B cell (primary cell): Measurements from ENCODE around the gene GABRP. TPM values are rescaled to one million over a fixed set of nuclear protein-coding genes. Genes with fewer than 3 reads are reported as not detected.

Source experiments
- ATAC-seq: fragments of 200-7000 bp; cut with Tn5 transposase; one replicate; pipeline ENCODE4 v1.10.0; 2021; ENCODE audit warnings: low read depth, mild to moderate bottlenecking, moderate number of reproducible peaks, moderate library complexity
- CTCF ChIA-PET: fragments of 350-600 bp; sonication (Branson Sonifier 250); formaldehyde crosslinking; loops from one replicate; lab custom pipeline; 2021; ENCODE audit warnings: antibody characterized with exemption, inconsistent platforms; lab: Charles Lee
- POLR2A ChIA-PET: fragments of 350-600 bp; sonication (Branson Sonifier 250); formaldehyde crosslinking; loops from one replicate; lab custom pipeline; 2021; ENCODE audit warnings: antibody characterized with exemption; lab: Charles Lee
- DNase-seq: peaks from one replicate; pipeline ENCODE4 v3.0.0; 2013
- H2AFZ ChIP-seq: 2 replicates; pipeline ENCODE4 v1.6.1; 2012; ENCODE audit warnings: mild to moderate bottlenecking, low read depth, low read length; ENCODE audit not compliant: insufficient read depth, poor library complexity, severe bottlenecking
- H3K27ac ChIP-seq, 2 donors: 1 replicate in 1 of 2; 2 replicates in 1 of 2; pipeline ENCODE4 v1.5.1; 2012 to 2013; ENCODE audit warnings: low read length in 2 of 2, mild to moderate bottlenecking in 2 of 2, moderate library complexity in 1 of 2
- H3K27me3 ChIP-seq, 4 experiments: fragments of 200-600 bp in 1 of 4; sonication (generic) in 1 of 4; replicated peaks in 1 of 4; 1 replicate in 2 of 4; 2 replicates in 2 of 4; pipeline versions ENCODE4 v1.6.1 to v1.7.0; 2013 to 2016; ENCODE audit warnings: low read length in 3 of 4, mild to moderate bottlenecking in 2 of 4, mixed read lengths in 1 of 4, moderate library complexity in 1 of 4; ENCODE audit not compliant: insufficient read depth in 4 of 4, control insufficient read depth in 3 of 4; ENCODE audit errors: control extremely low read depth in 1 of 4
- H3K36me3 ChIP-seq, 2 experiments: replicated peaks in 1 of 2; 1 replicate in 1 of 2; 2 replicates in 1 of 2; pipeline versions ENCODE4 v1.6.1 to v1.7.1; 2013; ENCODE audit warnings: low read length in 1 of 2; ENCODE audit not compliant: insufficient read depth in 2 of 2, control insufficient read depth in 1 of 2; ENCODE audit errors: control extremely low read depth in 1 of 2, extremely low read depth in 1 of 2
- H3K4me1 ChIP-seq, 2 donors: fragments of 200-600 bp in 1 of 2; sonication (generic) in 1 of 2; 1 replicate in 1 of 2; 2 replicates in 1 of 2; pipeline versions ENCODE4 v1.5.1 to v1.6.1; 2013 to 2017; ENCODE audit warnings: low read length in 2 of 2; ENCODE audit not compliant: control insufficient read depth in 2 of 2, insufficient read depth in 2 of 2
- H3K4me2 ChIP-seq: replicated peaks from 2 replicates; pipeline ENCODE3; 2012; ENCODE audit warnings: mild to moderate bottlenecking, low read depth, low read length; ENCODE audit not compliant: poor library complexity, severe bottlenecking
- H3K4me3 ChIP-seq, 5 experiments: fragments of 200-600 bp in 1 of 5; sonication (generic) in 1 of 5; 1 replicate in 3 of 5; 2 replicates in 2 of 5; pipeline versions ENCODE4 v1.5.1 to v1.7.0; 2011 to 2016; ENCODE audit warnings: low read length in 4 of 5, mild to moderate bottlenecking in 4 of 5, low read depth in 2 of 5, control low read depth in 1 of 5, moderate library complexity in 1 of 5; ENCODE audit not compliant: insufficient read depth in 1 of 5; ENCODE audit errors: control extremely low read depth in 1 of 5, extremely low read depth in 1 of 5
- H3K79me2 ChIP-seq: fragments of 200-600 bp; sonication (generic); one replicate; pipeline ENCODE4 v1.6.0; 2016; ENCODE audit warnings: low read length; ENCODE audit not compliant: control insufficient read depth, insufficient read depth
- H3K9ac ChIP-seq: fragments of 200-600 bp; sonication (generic); 2 replicates; pipeline ENCODE4 v1.6.1; 2017; ENCODE audit warnings: mild to moderate bottlenecking, low read length, moderate library complexity
- H3K9me3 ChIP-seq, 3 donors: one replicate each; pipeline versions ENCODE4 v1.6.1 to v1.7.1; 2013; ENCODE audit warnings: low read length in 2 of 3; ENCODE audit not compliant: control insufficient read depth in 2 of 3, insufficient read depth in 1 of 3; ENCODE audit errors: control extremely low read depth in 1 of 3
- H4K20me1 ChIP-seq: 2 replicates; pipeline ENCODE4 v1.6.0; 2012; ENCODE audit warnings: mild to moderate bottlenecking, low read length; ENCODE audit not compliant: insufficient read depth, control insufficient read depth, poor library complexity, severe bottlenecking
- H3K27ac Mint-ChIP-seq: one replicate; pipeline ENCODE4 v1.8.0; 2021; ENCODE audit warnings: mixed read lengths
- H3K27me3 Mint-ChIP-seq: one replicate; pipeline ENCODE4 v1.8.0; 2021; ENCODE audit warnings: mixed read lengths
- H3K4me1 Mint-ChIP-seq: one replicate; pipeline ENCODE4 v1.8.0; 2021; ENCODE audit warnings: mixed read lengths
- H3K4me3 Mint-ChIP-seq: one replicate; pipeline ENCODE4 v1.8.0; 2021; ENCODE audit warnings: mixed read lengths
- H3K9me3 Mint-ChIP-seq: one replicate; pipeline ENCODE4 v1.8.0; 2022; ENCODE audit warnings: mixed read lengths; ENCODE audit not compliant: insufficient read depth
- CTCF ChIP-seq: fragments of 200-600 bp; IDR thresholded peaks from one replicate; pipeline ENCODE4 v1.8.0; 2022; ENCODE audit warnings: antibody characterized with exemption, mild to moderate bottlenecking
- EZH2 ChIP-seq: IDR thresholded peaks from 2 replicates; pipeline ENCODE4 v1.6.1; 2012; ENCODE audit warnings: borderline replicate concordance, low read depth, mild to moderate bottlenecking, moderate library complexity, low read length; ENCODE audit not compliant: insufficient read depth, poor library complexity, severe bottlenecking
- WGBS: methylation state at CpG from one replicate; pipeline ENCODE4 v1.1.5; 2013; ENCODE audit warnings: missing lambda C conversion rate; ENCODE audit not compliant: insufficient coverage; 5-methylcytosine and 5-hydroxymethylcytosine counted together
- intact Hi-C: fragments of 100-400 bp; cut with micrococcal nuclease; formaldehyde crosslinking; loops from one replicate; pipeline ENCODE4 v1.10.0; 2022
- polyA plus RNA-seq: library from polyadenylated mRNA; depleted of rRNA; stranded (reverse); fragments of >200 nt; gene quantifications from 2 replicates; pipeline ENCODE4 v1.2.3, GENCODE V29; 2012
- total RNA-seq, 2 donors: library from RNA; stranded (reverse); fragments of 120-200 nt in 1 of 2; gene quantifications; 1 replicate in 1 of 2; 2 replicates in 1 of 2; pipeline versions ENCODE4 v1.2.3 to v1.2.4, GENCODE V29; 2013 to 2022

The GABRP gene
- total and polyA plus RNA-seq, 2 donors (not counting 1 experiment from before 2014, with no cell fraction given), result not detected

GRCh38 chr5:170743876-170744212, 39.7 kb upstream of the GABRP start:
- Histone ChIP-seq H3K27me3 (peaks cover 0 to 22% (median 2%) of the 10 kb centered on the region in 4 experiments), H3K36me3 (no peaks in the 10 kb centered on the region), H4K20me1 (no peaks in the 10 kb centered on the region), H2AFZ (no peak overlapping the region), H3K4me3 (no peak overlapping the region), H3K9ac (no peak overlapping the region), H3K27ac (no peak overlapping the region), H3K4me1 (peaks cover 5 to 7% of the 10 kb centered on the region in 2 donors), H3K9me3 (peaks cover 0 to 6% (median 0%) of the 10 kb centered on the region in 3 donors), H3K4me2 (peak overlapping the region; percentile 37), H3K79me2 (no peaks in the 10 kb centered on the region)
- peaks cover 50% of the 10 kb centered on the region for H3K27me3 Mint-ChIP-seq
- H3K4me1 Mint-ChIP-seq, result peaks cover 3% of the 10 kb centered on the region
- 22% methylated on average over 11 of the region's 12 CpGs for WGBS
- DNase-seq (no peak), ATAC-seq (no peak)
- no peak for TF ChIP-seq CTCF
- no peak for TF ChIP-seq EZH2
- POLR2A ChIA-PET, result no interaction called here
- intact Hi-C loops, result no loop called here
- H3K4me3 Mint-ChIP-seq, result no peak overlapping the region
- no peaks in the 10 kb centered on the region for H3K9me3 Mint-ChIP-seq
- no peak overlapping the region for H3K27ac Mint-ChIP-seq
- CTCF ChIA-PET, result interaction anchor here (0.6 to 6.3 kb wide), 2 partner anchors 47 to 598 kb away, joined by 3 to 41 read pairs; no protein-coding TSS in a partner anchor

GRCh38 chr5:170745481-170746071, 37.9 kb upstream of the GABRP start:
- Histone ChIP-seq H3K4me1 (peaks cover 5 to 7% of the 10 kb centered on the region in 2 donors), H3K36me3 (no peaks in the 10 kb centered on the region), H3K4me2 (no peak overlapping the region), H3K27ac (no peak overlapping the region), H3K9ac (no peak overlapping the region), H3K4me3 (no peak overlapping the region), H3K79me2 (no peaks in the 10 kb centered on the region), H3K9me3 (peaks cover 0 to 6% (median 0%) of the 10 kb centered on the region in 3 donors), H2AFZ (no peak overlapping the region), H4K20me1 (no peaks in the 10 kb centered on the region), H3K27me3 (peaks cover 0 to 26% (median 2%) of the 10 kb centered on the region in 4 experiments)
- TF ChIP-seq EZH2 (no peak), CTCF (no peak)
- H3K27ac Mint-ChIP-seq, result no peak overlapping the region
- no peaks in the 10 kb centered on the region for H3K9me3 Mint-ChIP-seq
- peaks cover 3% of the 10 kb centered on the region for H3K4me1 Mint-ChIP-seq
- ChIA-PET CTCF (interaction anchor here (0.8 to 6.3 kb wide), 3 partner anchors 42 to 49 kb away, joined by 3 to 41 read pairs (median 3); no protein-coding TSS in a partner anchor), POLR2A (no interaction called here)
- H3K4me3 Mint-ChIP-seq, result no peak overlapping the region
- H3K27me3 Mint-ChIP-seq, result peaks cover 55% of the 10 kb centered on the region
- WGBS, result 55% methylated on average over 11 of the region's 12 CpGs
- no peak for DNase-seq
- intact Hi-C loops, result no loop called here
- ATAC-seq, result no peak
